SH-SY5Y (cell line): Measurements from ENCODE around the gene CAMTA1.

ENCODE experiments used
- GATA2 ChIP-seq: IDR thresholded peaks from 2 replicates; pipeline ENCODE4 v1.6.1; 2011; ENCODE audit warnings: mild to moderate bottlenecking, low read depth, low read length
- GATA3 ChIP-seq: IDR thresholded peaks from 2 replicates; pipeline ENCODE4 v1.6.1; 2011; ENCODE audit warnings: low read depth, mild to moderate bottlenecking, low read length, moderate library complexity

The CAMTA1 gene

GRCh38 chr1:6848816-6849215, 63.6 kb downstream of the CAMTA1 start:
- TF ChIP-seq GATA2, result no peak
- TF ChIP-seq GATA3, result no peak

GRCh38 chr1:6850537-6850936, 65.3 kb downstream of the CAMTA1 start:
- TF ChIP-seq GATA2, result no peak
- no peak for TF ChIP-seq GATA3

GRCh38 chr1:6852136-6852890, 67.1 kb downstream of the CAMTA1 start:
- TF ChIP-seq GATA3 (no peak), GATA2 (no peak)

- no peak for TF ChIP-seq GATA2
- TF ChIP-seq GATA3, result no peak
Observed at GRCh38 chr1:6854166-6854565, 68.9 kb downstream of the CAMTA1 start.

- no peak for TF ChIP-seq GATA2
- TF ChIP-seq GATA3, result no peak
Observed at GRCh38 chr1:6857831-6858230, 72.6 kb downstream of the CAMTA1 start.

GRCh38 chr1:6858596-6858995, 73.3 kb downstream of the CAMTA1 start:
- TF ChIP-seq GATA2 (no peak), GATA3 (no peak)

- no peak for TF ChIP-seq GATA2
- no peak for TF ChIP-seq GATA3
Observed at GRCh38 chr1:6859415-6860343, 74.4 kb downstream of the CAMTA1 start.

- no peak for TF ChIP-seq GATA3
Observed at GRCh38 chr1:6860401-6860800, 75.1 kb downstream of the CAMTA1 start.

GRCh38 chr1:6861075-6861724, 75.9 kb downstream of the CAMTA1 start:
- TF ChIP-seq GATA2, result no peak
- no peak for TF ChIP-seq GATA3

- TF ChIP-seq GATA3, result no peak
Observed at GRCh38 chr1:6862906-6863305, 77.7 kb downstream of the CAMTA1 start.

- no peak for TF ChIP-seq GATA3
- TF ChIP-seq GATA2, result no peak
Observed at GRCh38 chr1:6864166-6864565, 78.9 kb downstream of the CAMTA1 start.

- TF ChIP-seq GATA3 (no peak), GATA2 (no peak)
Observed at GRCh38 chr1:6866825-6867224, 81.6 kb downstream of the CAMTA1 start.

- no peak for TF ChIP-seq GATA3
- TF ChIP-seq GATA2, result no peak
Observed at GRCh38 chr1:6867321-6867720, 82.1 kb downstream of the CAMTA1 start.

- TF ChIP-seq GATA3, result no peak
- no peak for TF ChIP-seq GATA2
Observed at GRCh38 chr1:6867729-6868659, 82.7 kb downstream of the CAMTA1 start.
